Loucy (cell line): ENCODE measurements around the gene AKR1A1.
"Not testable (repeated sequence)": the region's sequence is repeated elsewhere in the genome, so short reads cannot be mapped to it uniquely, and the experiment has no call there.

Experiments used
- H2AFZ ChIP-seq: fragments of 200-600 bp; sonication (generic); 2 replicates; pipeline ENCODE4 v1.6.0; 2016; ENCODE audit warnings: antibody characterized with exemption, mild to moderate bottlenecking, low read length, moderate library complexity
- H3F3A ChIP-seq: fragments of 200-600 bp; 2 replicates; pipeline ENCODE4 v1.6.0; 2016; ENCODE audit warnings: antibody characterized with exemption, low read depth, mild to moderate bottlenecking
- H3K27me3 ChIP-seq: fragments of 200-600 bp; sonication (generic); 2 replicates; pipeline ENCODE4 v1.6.1; 2014; ENCODE audit warnings: low read length, mild to moderate bottlenecking; ENCODE audit not compliant: insufficient read depth, poor library complexity, severe bottlenecking
- H3K36me3 ChIP-seq: fragments of 200-600 bp; sonication (generic); 2 replicates; pipeline ENCODE4 v1.6.1; 2016; ENCODE audit warnings: low read length; ENCODE audit not compliant: insufficient read depth
- H3K4me1 ChIP-seq: fragments of 200-600 bp; sonication (generic); 2 replicates; pipeline ENCODE4 v1.5.1; 2014; ENCODE audit warnings: low read length, mild to moderate bottlenecking; ENCODE audit not compliant: insufficient read depth, poor library complexity, severe bottlenecking
- H3K4me2 ChIP-seq: fragments of 200-600 bp; sonication (generic); 2 replicates; pipeline ENCODE4 v1.6.0; 2014; ENCODE audit warnings: antibody characterized with exemption, low read length, low read depth, mild to moderate bottlenecking; ENCODE audit not compliant: poor library complexity, severe bottlenecking
- H3K4me3 ChIP-seq: fragments of 200-600 bp; sonication (generic); 2 replicates; pipeline ENCODE4 v1.5.1; 2014; ENCODE audit warnings: low read length, mild to moderate bottlenecking, mixed read lengths; ENCODE audit not compliant: poor library complexity, severe bottlenecking
- H3K79me2 ChIP-seq: fragments of 200-600 bp; sonication (generic); 2 replicates; pipeline ENCODE4 v1.6.1; 2014; ENCODE audit warnings: low read length; ENCODE audit not compliant: insufficient read depth
- H3K9ac ChIP-seq: fragments of 200-600 bp; sonication (generic); 2 replicates; pipeline ENCODE4 v1.6.0; 2014; ENCODE audit warnings: mild to moderate bottlenecking, low read depth, low read length, moderate library complexity; ENCODE audit not compliant: poor library complexity, severe bottlenecking
- H3K9me2 ChIP-seq: fragments of 200-600 bp; sonication (generic); replicated peaks from 2 replicates; pipeline ENCODE4 v1.6.1; 2016; ENCODE audit warnings: low read depth, low read length, mixed read lengths
- H3K9me3 ChIP-seq: fragments of 200-600 bp; sonication (generic); 2 replicates; pipeline ENCODE4 v1.6.1; 2014; ENCODE audit warnings: mild to moderate bottlenecking, antibody characterized with exemption, low read length, low read depth; ENCODE audit not compliant: insufficient read depth
- H4K20me1 ChIP-seq: fragments of 200-600 bp; sonication (generic); 2 replicates; pipeline ENCODE4 v1.6.0; 2014; ENCODE audit warnings: antibody characterized with exemption, low read length, mild to moderate bottlenecking; ENCODE audit not compliant: insufficient read depth, poor library complexity, severe bottlenecking
- CTCF ChIP-seq: fragments of 200-600 bp; sonication (generic); conservative IDR thresholded peaks from 2 replicates; pipeline ENCODE4 v1.5.1; 2014; ENCODE audit warnings: mild to moderate bottlenecking, antibody characterized with exemption, low read length
- EZH2phosphoT487 ChIP-seq: fragments of 200-600 bp; IDR thresholded peaks from 2 replicates; pipeline ENCODE4 v1.6.1; 2018; ENCODE audit warnings: antibody characterized with exemption, mild to moderate bottlenecking, moderate library complexity, borderline replicate concordance

Gene AKR1A1

DNA sequence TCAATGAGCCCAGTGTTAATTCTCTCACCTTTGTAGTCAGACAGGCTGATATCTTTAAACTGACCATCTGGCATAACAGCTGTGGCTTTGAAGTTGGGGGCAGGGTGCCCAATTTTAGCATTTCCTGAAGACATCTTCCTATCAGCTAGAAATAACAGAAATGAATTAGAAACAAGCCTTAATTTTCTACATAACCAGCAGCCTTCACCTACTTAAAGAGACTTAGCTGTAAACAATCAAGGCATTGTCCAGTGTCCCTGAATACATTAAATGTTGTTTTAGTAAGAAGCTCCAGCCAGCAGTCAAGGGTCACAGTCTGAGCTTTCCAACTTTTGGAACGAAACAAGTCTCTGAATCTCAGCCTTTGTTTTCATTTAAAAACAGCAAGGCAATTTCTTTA is 31.7 kb upstream of the AKR1A1 start:
- H3K79me2 ChIP-seq, result peaks cover 74% of the 10 kb centered on the region
- no peaks in the 10 kb centered on the region for H3K27me3 ChIP-seq
- no peaks in the 10 kb centered on the region for H3K9me3 ChIP-seq
- peaks cover 41% of the 10 kb centered on the region for H4K20me1 ChIP-seq
- no peaks in the 10 kb centered on the region for H3K9me2 ChIP-seq
- H3K9ac ChIP-seq, result peak overlapping the region; percentile 97
- H3K4me1 ChIP-seq, result peaks cover 62% of the 10 kb centered on the region
- peak overlapping the region; percentile 91 for H3K4me2 ChIP-seq
- no peak for TF ChIP-seq CTCF
- no peak for TF ChIP-seq EZH2phosphoT487
- peak overlapping the region; percentile 98 for H3K4me3 ChIP-seq
- no peaks in the 10 kb centered on the region for H3F3A ChIP-seq
- H2AFZ ChIP-seq, result no peak overlapping the region
- H3K36me3 ChIP-seq, result peaks cover 32% of the 10 kb centered on the region; the same call in 1 of the 2 replicates

GRCh38 chr1:45519774-45520173 is 30.9 kb upstream of the AKR1A1 start:
- H3K27me3 ChIP-seq, H2AFZ ChIP-seq, H3K9me3 ChIP-seq, H3K9me2 ChIP-seq, H3F3A ChIP-seq: not testable (repeated sequence)
- Histone ChIP-seq H3K36me3 (peaks cover 23% of the 10 kb centered on the region; the same call in 1 of the 2 replicates), H3K9ac (peak overlapping the region; percentile 97), H3K4me2 (peak overlapping the region; percentile 91), H3K4me3 (peak overlapping the region; percentile 98), H3K79me2 (peaks cover 68% of the 10 kb centered on the region), H4K20me1 (peaks cover 39% of the 10 kb centered on the region), H3K4me1 (peaks cover 66% of the 10 kb centered on the region)

DNA sequence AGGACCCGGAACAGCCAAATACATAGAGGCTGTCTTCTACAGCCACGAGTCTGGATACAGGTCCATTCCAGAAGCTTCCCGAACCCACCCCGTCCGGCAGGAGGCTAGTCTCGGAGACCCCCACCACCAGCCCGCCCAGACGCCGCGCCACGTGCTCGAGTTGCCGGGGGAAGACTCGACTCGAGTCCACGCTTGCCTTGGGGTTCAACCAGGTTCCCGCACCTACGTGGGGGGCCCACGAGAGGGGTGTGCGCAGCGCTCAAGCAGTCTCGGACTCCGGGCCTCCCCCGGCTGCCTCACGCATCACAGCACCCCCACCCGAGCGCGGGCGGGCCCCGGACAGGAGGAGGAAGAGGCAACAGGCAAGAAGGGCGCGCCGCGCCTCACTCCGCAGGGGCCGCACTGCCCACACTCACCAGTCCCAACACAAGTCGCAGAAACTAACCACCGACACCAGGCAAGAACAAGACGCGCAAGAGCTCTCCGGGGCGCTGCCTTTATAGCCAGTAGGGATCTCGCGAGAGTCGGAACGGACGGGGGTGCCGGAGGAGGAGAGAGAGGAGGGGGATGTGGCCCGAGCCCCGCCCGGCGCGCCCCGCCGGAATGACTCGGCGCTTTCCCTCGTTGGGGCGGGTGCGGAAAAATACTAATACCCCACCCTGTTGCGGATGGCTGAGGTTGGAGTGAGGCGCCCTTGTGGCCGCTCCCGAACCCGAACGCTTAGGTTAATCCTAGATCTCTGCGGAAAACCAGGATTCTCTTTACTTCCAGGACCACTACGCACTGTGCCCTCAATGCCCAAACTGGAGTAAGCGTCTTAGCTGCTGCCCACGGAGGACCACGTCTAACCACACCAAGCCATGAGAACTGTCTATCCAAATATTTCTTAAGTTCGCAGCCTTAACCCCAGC is 29.0 kb upstream of the AKR1A1 start, which contains the start of gene PRDX1:
PRDX1 (minus strand) TSS at position 472 of the 911 bp plus-strand sequence. CDS start 2,841 bp downstream, outside the sequence.
- peaks cover 56% of the 10 kb centered on the region for H3K4me1 ChIP-seq
- no peaks in the 10 kb centered on the region for H3F3A ChIP-seq
- H3K9me2 ChIP-seq, result no peaks in the 10 kb centered on the region
- H4K20me1 ChIP-seq, result peaks cover 25% of the 10 kb centered on the region
- H3K4me3 ChIP-seq, result peak within 1 kb of the TSS; percentile 98
- H2AFZ ChIP-seq, result peak within 1 kb of the TSS; percentile 80
- H3K9me3 ChIP-seq, result no peaks in the 10 kb centered on the region
- TF ChIP-seq EZH2phosphoT487 (no peak), CTCF (0 out of 2 replicates have a peak, but pooled peaks have one; percentile 10)
- H3K36me3 ChIP-seq, result peaks cover 6% of the 10 kb centered on the region; the same call in 1 of the 2 replicates
- peak within 1 kb of the TSS; percentile 97 for H3K9ac ChIP-seq
- H3K27me3 ChIP-seq, result no peaks in the 10 kb centered on the region
- H3K4me2 ChIP-seq, result peak within 1 kb of the TSS; percentile 91
- peaks cover 50% of the 10 kb centered on the region for H3K79me2 ChIP-seq
